Measurements from ENCODE around the gene AGAP5.
"Not testable (repeated sequence)": the region's sequence is repeated elsewhere in the genome, so short reads cannot be mapped to it uniquely, and the experiment has no call there.

The AGAP5 gene

GRCh38 chr10:73730153-73730906 is 32.4 kb upstream of the AGAP5 start:
- ATAC-seq (ENCODE audit: low read depth) (peak; percentile 92), DNase-seq (ENCODE audit: low spot score in 2 of 2) (peak; percentile 90 to 98)
- H3K4me1 Mint-ChIP-seq, result peaks cover 11% of the 10 kb centered on the region
- peak overlapping the region; percentile 97 for H3K4me3 Mint-ChIP-seq
- peak overlapping the region; percentile 92 for H3K27ac Mint-ChIP-seq
- peaks cover 5% of the 10 kb centered on the region for H3K36me3 Mint-ChIP-seq
- H3K27me3 Mint-ChIP-seq, result no peaks in the 10 kb centered on the region
- H3K9me3 Mint-ChIP-seq, result no peaks in the 10 kb centered on the region

GRCh38 chr10:73729781-73730152 is 31.9 kb upstream of the AGAP5 start:
- not testable (repeated sequence) for DNase-seq (ENCODE audit: low spot score in 2 of 2)

GRCh38 chr10:73723516-73723915 is 25.6 kb upstream of the AGAP5 start:
- DNase-seq (ENCODE audit: low spot score in 2 of 2), result no peak
- H3K4me1 Mint-ChIP-seq, result no peaks in the 10 kb centered on the region
- no peak overlapping the region for H3K4me3 Mint-ChIP-seq
- ATAC-seq (ENCODE audit: low read depth), result no peak
- no peak overlapping the region for H3K27ac Mint-ChIP-seq
- no peaks in the 10 kb centered on the region for H3K9me3 Mint-ChIP-seq
- no peaks in the 10 kb centered on the region for H3K27me3 Mint-ChIP-seq
- H3K36me3 Mint-ChIP-seq, result peaks cover 11% of the 10 kb centered on the region

More at GRCh38 chr10:73729781-73730152, 31.9 kb upstream of the AGAP5 start:
- Mint-ChIP-seq H3K4me3 (peak overlapping the region; percentile 97), H3K27ac (peak overlapping the region; percentile 92)
- not testable (repeated sequence) for H3K27me3 Mint-ChIP-seq; H3K36me3 Mint-ChIP-seq; ATAC-seq (ENCODE audit: low read depth); H3K9me3 Mint-ChIP-seq; H3K4me1 Mint-ChIP-seq

- not testable (repeated sequence) for H3K4me3 Mint-ChIP-seq; H3K36me3 Mint-ChIP-seq; H3K9me3 Mint-ChIP-seq; H3K4me1 Mint-ChIP-seq; H3K27ac Mint-ChIP-seq; DNase-seq (ENCODE audit: low spot score in 2 of 2); H3K27me3 Mint-ChIP-seq; ATAC-seq (ENCODE audit: low read depth)
Measured at GRCh38 chr10:73720561-73720960, 22.7 kb upstream of the AGAP5 start.

GRCh38 chr10:73717556-73717955 is 19.6 kb upstream of the AGAP5 start:
- Mint-ChIP-seq H3K27ac (peak overlapping the region; percentile 86), H3K4me1 (peaks cover 5% of the 10 kb centered on the region)
- peak; percentile 89 for ATAC-seq (ENCODE audit: low read depth)

GRCh38 chr10:73716251-73716650 is 18.3 kb upstream of the AGAP5 start:
- no peaks in the 10 kb centered on the region for H3K27me3 Mint-ChIP-seq
- H3K36me3 Mint-ChIP-seq, result peaks cover 13% of the 10 kb centered on the region
- H3K9me3 Mint-ChIP-seq, result no peaks in the 10 kb centered on the region
- DNase-seq (ENCODE audit: low spot score in 2 of 2), result no peak
- H3K27ac Mint-ChIP-seq, result no peak overlapping the region
- no peak overlapping the region for H3K4me3 Mint-ChIP-seq
- H3K4me1 Mint-ChIP-seq, result peaks cover 5% of the 10 kb centered on the region
- ATAC-seq (ENCODE audit: low read depth), result no peak

More at GRCh38 chr10:73717556-73717955, 19.6 kb upstream of the AGAP5 start:
- peaks cover 10% of the 10 kb centered on the region for H3K36me3 Mint-ChIP-seq
- peak in 1 of 2 donors; percentile 22 for DNase-seq (ENCODE audit: low spot score in 2 of 2)
- no peaks in the 10 kb centered on the region for H3K27me3 Mint-ChIP-seq
- H3K4me3 Mint-ChIP-seq, result no peak overlapping the region
- H3K9me3 Mint-ChIP-seq, result no peaks in the 10 kb centered on the region

- peaks cover 11% of the 10 kb centered on the region for H3K36me3 Mint-ChIP-seq
- not testable (repeated sequence) for H3K27ac Mint-ChIP-seq; ATAC-seq (ENCODE audit: low read depth); H3K9me3 Mint-ChIP-seq; H3K27me3 Mint-ChIP-seq; H3K4me3 Mint-ChIP-seq; H3K4me1 Mint-ChIP-seq; DNase-seq (ENCODE audit: low spot score in 2 of 2)
Measured at GRCh38 chr10:73715179-73716156, 17.6 kb upstream of the AGAP5 start.

GRCh38 chr10:73714483-73714882 is 16.6 kb upstream of the AGAP5 start:
- not testable (repeated sequence) for ATAC-seq (ENCODE audit: low read depth); H3K27ac Mint-ChIP-seq; H3K4me3 Mint-ChIP-seq; H3K27me3 Mint-ChIP-seq; DNase-seq (ENCODE audit: low spot score in 2 of 2); H3K4me1 Mint-ChIP-seq; H3K9me3 Mint-ChIP-seq
- peaks cover 11% of the 10 kb centered on the region for H3K36me3 Mint-ChIP-seq

- H3K36me3 Mint-ChIP-seq, result peaks cover 11% of the 10 kb centered on the region
- H3K27me3 Mint-ChIP-seq; H3K4me1 Mint-ChIP-seq; H3K9me3 Mint-ChIP-seq; H3K4me3 Mint-ChIP-seq; DNase-seq (ENCODE audit: low spot score in 2 of 2); ATAC-seq (ENCODE audit: low read depth): not testable (repeated sequence)
- peak overlapping the region; percentile 68 for H3K27ac Mint-ChIP-seq
Measured at GRCh38 chr10:73713912-73714311, 16.0 kb upstream of the AGAP5 start.

GRCh38 chr10:73711683-73712082 is 13.8 kb upstream of the AGAP5 start:
- not testable (repeated sequence) for ATAC-seq (ENCODE audit: low read depth); H3K9me3 Mint-ChIP-seq; H3K4me1 Mint-ChIP-seq; H3K27me3 Mint-ChIP-seq; H3K36me3 Mint-ChIP-seq; H3K4me3 Mint-ChIP-seq; H3K27ac Mint-ChIP-seq; DNase-seq (ENCODE audit: low spot score in 2 of 2)

GRCh38 chr10:73708122-73708521 is 10.2 kb upstream of the AGAP5 start:
- H3K36me3 Mint-ChIP-seq, result peaks cover 14% of the 10 kb centered on the region
- ATAC-seq (ENCODE audit: low read depth); DNase-seq (ENCODE audit: low spot score in 2 of 2); H3K4me1 Mint-ChIP-seq; H3K4me3 Mint-ChIP-seq; H3K27ac Mint-ChIP-seq; H3K27me3 Mint-ChIP-seq; H3K9me3 Mint-ChIP-seq: not testable (repeated sequence)

- peaks cover 14% of the 10 kb centered on the region for H3K36me3 Mint-ChIP-seq
- H3K4me1 Mint-ChIP-seq; H3K9me3 Mint-ChIP-seq; H3K27me3 Mint-ChIP-seq; DNase-seq (ENCODE audit: low spot score in 2 of 2); H3K4me3 Mint-ChIP-seq; ATAC-seq (ENCODE audit: low read depth); H3K27ac Mint-ChIP-seq: not testable (repeated sequence)
Measured at GRCh38 chr10:73707628-73708027, 9.7 kb upstream of the AGAP5 start.

GRCh38 chr10:73706488-73706887 is 8.6 kb upstream of the AGAP5 start:
- ATAC-seq (ENCODE audit: low read depth); H3K27me3 Mint-ChIP-seq; H3K36me3 Mint-ChIP-seq; H3K9me3 Mint-ChIP-seq; H3K27ac Mint-ChIP-seq; DNase-seq (ENCODE audit: low spot score in 2 of 2); H3K4me3 Mint-ChIP-seq; H3K4me1 Mint-ChIP-seq: not testable (repeated sequence)

GRCh38 chr10:73705506-73706072 is 7.7 kb upstream of the AGAP5 start:
- not testable (repeated sequence) for ATAC-seq (ENCODE audit: low read depth); H3K9me3 Mint-ChIP-seq; H3K4me3 Mint-ChIP-seq; H3K4me1 Mint-ChIP-seq; H3K27me3 Mint-ChIP-seq; DNase-seq (ENCODE audit: low spot score in 2 of 2)
- H3K36me3 Mint-ChIP-seq, result peaks cover 14% of the 10 kb centered on the region
- H3K27ac Mint-ChIP-seq, result peak overlapping the region; percentile 41
